Glutamatergic neuron (in vitro differentiated cells): ENCODE measurements around the gene ADGRA3. TPM values are rescaled to one million over a fixed set of nuclear protein-coding genes. Genes with fewer than 3 reads are reported as not detected.

Experiments used
- DNase-seq: peaks from one replicate; pipeline ENCODE4 v3.0.0; 2022
- H3K27ac Mint-ChIP-seq: one replicate; pipeline ENCODE4 v1.8.0; 2020; ENCODE audit warnings: mild to moderate bottlenecking, mixed read lengths, inconsistent platforms; ENCODE audit not compliant: unreplicated experiment
- H3K27me3 Mint-ChIP-seq: one replicate; pipeline ENCODE4 v1.8.0; 2020; ENCODE audit warnings: mild to moderate bottlenecking, moderate library complexity, mixed read lengths, inconsistent platforms; ENCODE audit not compliant: unreplicated experiment
- H3K36me3 Mint-ChIP-seq: one replicate; pipeline ENCODE4 v1.8.0; 2020; ENCODE audit warnings: mild to moderate bottlenecking, mixed read lengths, inconsistent platforms; ENCODE audit not compliant: unreplicated experiment
- H3K4me1 Mint-ChIP-seq: one replicate; pipeline ENCODE4 v1.8.0; 2020; ENCODE audit warnings: mild to moderate bottlenecking, low read depth, mixed read lengths, inconsistent platforms; ENCODE audit not compliant: unreplicated experiment
- H3K4me3 Mint-ChIP-seq: one replicate; pipeline ENCODE4 v1.8.0; 2020; ENCODE audit warnings: mild to moderate bottlenecking, mixed read lengths, inconsistent platforms; ENCODE audit not compliant: unreplicated experiment
- H3K9me3 Mint-ChIP-seq: one replicate; pipeline ENCODE4 v1.8.0; 2020; ENCODE audit warnings: mild to moderate bottlenecking, moderate library complexity, mixed read lengths, inconsistent platforms; ENCODE audit not compliant: unreplicated experiment
- total RNA-seq: library from RNA; stranded (reverse); fragmentation: NEBNext Ultra II Directional; extraction: Animal tissue kit (Norgen Biotek cat#: 25700); gene quantifications from one replicate; pipeline ENCODE4 v1.2.1, GENCODE V29; 2021; ENCODE audit not compliant: unreplicated experiment
- TF ChIP-seq, protein P1 (sequence below): fragments of 200-600 bp; sonication (generic); IDR thresholded peaks from one replicate; pipeline ENCODE4 v1.5.0; 2021; ENCODE audit not compliant: partially characterized antibody, unreplicated experiment

The ADGRA3 gene
- total RNA-seq, 1 donor from 2014 or later, result 76.2 TPM

DNA sequence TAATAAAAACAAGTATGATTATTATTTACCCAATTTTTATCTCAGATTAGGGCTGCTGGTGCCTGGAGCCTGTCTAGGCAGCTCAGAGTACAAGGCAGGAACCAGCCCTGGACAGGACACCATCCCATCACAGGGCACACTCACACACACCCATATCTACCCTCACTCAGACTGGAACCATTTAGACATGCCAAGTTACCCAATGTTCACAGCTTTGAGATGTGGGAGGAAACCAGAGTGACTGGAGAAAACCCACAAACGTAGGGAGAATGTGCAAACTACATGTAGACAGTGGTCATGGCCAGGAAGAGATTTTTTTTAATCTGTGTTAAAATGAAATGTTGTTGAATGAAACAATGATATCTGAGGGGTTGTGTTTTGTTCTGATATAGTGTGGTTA, 35.7 kb upstream of the ADGRA3 start:
- no peak for DNase-seq
- Mint-ChIP-seq H3K4me3 (no peak overlapping the region), H3K4me1 (no peaks in the 10 kb centered on the region), H3K27ac (no peak overlapping the region), H3K27me3 (no peaks in the 10 kb centered on the region), H3K36me3 (peaks cover 6% of the 10 kb centered on the region), H3K9me3 (no peaks in the 10 kb centered on the region)
- TF ChIP-seq, protein P1, sequence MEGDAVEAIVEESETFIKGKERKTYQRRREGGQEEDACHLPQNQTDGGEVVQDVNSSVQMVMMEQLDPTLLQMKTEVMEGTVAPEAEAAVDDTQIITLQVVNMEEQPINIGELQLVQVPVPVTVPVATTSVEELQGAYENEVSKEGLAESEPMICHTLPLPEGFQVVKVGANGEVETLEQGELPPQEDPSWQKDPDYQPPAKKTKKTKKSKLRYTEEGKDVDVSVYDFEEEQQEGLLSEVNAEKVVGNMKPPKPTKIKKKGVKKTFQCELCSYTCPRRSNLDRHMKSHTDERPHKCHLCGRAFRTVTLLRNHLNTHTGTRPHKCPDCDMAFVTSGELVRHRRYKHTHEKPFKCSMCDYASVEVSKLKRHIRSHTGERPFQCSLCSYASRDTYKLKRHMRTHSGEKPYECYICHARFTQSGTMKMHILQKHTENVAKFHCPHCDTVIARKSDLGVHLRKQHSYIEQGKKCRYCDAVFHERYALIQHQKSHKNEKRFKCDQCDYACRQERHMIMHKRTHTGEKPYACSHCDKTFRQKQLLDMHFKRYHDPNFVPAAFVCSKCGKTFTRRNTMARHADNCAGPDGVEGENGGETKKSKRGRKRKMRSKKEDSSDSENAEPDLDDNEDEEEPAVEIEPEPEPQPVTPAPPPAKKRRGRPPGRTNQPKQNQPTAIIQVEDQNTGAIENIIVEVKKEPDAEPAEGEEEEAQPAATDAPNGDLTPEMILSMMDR, result no peak

DNA sequence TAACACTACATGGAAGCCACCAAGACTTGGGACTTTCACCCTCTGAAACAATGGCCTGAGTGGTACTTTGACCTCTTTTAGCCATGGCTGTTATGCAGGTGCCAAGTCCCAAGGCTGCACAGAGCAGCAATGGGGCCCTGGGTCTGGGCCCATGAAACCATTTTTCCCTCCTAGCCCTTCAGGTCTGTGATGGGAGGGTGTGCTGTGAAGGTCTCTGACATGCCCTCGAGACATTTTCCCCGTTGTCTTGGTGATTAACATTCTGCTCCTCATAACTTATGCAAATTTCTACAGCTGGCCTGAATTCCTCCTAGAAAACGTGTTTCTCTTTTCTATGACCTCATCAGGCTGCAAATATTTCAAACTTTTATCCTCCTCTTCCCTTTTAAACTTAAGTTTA, 30.4 kb upstream of the ADGRA3 start:
- no peak for DNase-seq
- Mint-ChIP-seq H3K4me3 (no peak overlapping the region), H3K4me1 (no peaks in the 10 kb centered on the region), H3K9me3 (no peaks in the 10 kb centered on the region), H3K36me3 (peaks cover 13% of the 10 kb centered on the region), H3K27me3 (no peaks in the 10 kb centered on the region), H3K27ac (no peak overlapping the region)
- TF ChIP-seq, protein P1, result no peak

DNA sequence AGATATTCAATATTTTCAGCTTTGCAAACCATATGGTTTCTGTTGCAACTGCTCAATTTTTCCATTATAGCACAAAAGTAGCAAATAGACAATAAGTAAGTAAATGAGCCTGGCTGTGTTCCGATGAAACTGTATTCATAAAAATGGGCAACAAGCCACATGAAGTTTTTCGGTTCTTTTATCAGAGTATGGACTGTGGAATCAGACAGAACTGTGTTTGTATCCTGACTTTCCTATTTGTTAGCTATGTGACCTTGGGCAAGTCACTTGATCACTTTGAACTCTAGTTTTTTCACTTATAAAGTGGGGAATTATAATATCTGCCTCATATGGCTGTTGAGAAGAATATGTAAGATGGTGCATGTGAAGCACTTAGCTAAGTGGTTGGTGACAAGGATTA, 23.4 kb upstream of the ADGRA3 start:
- Mint-ChIP-seq H3K4me3 (no peak overlapping the region), H3K36me3 (peaks cover 8% of the 10 kb centered on the region), H3K4me1 (no peaks in the 10 kb centered on the region), H3K9me3 (peaks cover 5% of the 10 kb centered on the region), H3K27me3 (no peaks in the 10 kb centered on the region), H3K27ac (no peak overlapping the region)
- TF ChIP-seq, protein P1, result no peak
- no peak for DNase-seq

DNA sequence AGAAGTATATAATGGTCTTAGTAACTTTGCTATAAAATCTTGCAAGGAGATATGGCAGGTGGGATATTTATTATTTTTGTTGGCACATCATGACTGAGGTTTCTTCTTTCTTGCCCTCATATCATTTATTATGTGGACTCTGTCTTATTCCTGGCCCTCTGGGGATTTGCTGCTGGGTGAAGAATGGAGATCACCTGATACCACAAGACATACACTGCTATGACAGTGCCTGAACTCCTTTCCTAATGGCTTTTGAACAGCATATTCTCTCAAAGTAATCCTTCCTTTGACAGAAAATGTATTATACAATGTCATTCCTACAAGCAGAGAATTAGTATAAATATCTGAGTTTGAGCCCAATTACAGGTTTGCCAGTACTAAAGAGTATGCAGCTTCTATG, 22.0 kb upstream of the ADGRA3 start:
- Mint-ChIP-seq H3K4me3 (no peak overlapping the region), H3K9me3 (peaks cover 5% of the 10 kb centered on the region), H3K36me3 (peaks cover 18% of the 10 kb centered on the region), H3K27me3 (no peaks in the 10 kb centered on the region), H3K4me1 (no peaks in the 10 kb centered on the region), H3K27ac (no peak overlapping the region)
- no peak for DNase-seq
- TF ChIP-seq, protein P1, result no peak

DNA sequence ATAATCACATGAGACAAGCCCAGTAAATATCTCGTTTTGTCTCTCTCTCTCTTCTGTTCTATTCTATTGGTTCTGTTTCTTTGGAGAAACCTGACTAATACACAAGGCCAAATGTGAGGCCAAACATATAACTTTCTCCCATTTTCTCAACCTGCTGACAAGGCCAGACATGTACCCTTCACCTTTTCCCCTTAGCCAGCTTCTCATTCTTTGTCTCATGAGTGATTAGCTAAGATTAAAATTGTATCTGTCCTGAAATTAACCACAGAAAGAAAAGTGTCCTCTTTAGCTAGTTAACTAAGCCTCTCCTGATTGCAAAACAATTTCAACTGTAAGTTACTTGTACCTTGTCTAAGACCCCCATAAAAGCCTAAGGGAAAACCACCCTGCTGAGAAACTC, 18.5 kb upstream of the ADGRA3 start:
- no peak for DNase-seq
- Mint-ChIP-seq H3K36me3 (peaks cover 19% of the 10 kb centered on the region), H3K9me3 (peaks cover 5% of the 10 kb centered on the region), H3K4me3 (no peak overlapping the region), H3K27ac (no peak overlapping the region), H3K27me3 (no peaks in the 10 kb centered on the region), H3K4me1 (no peaks in the 10 kb centered on the region)
- TF ChIP-seq, protein P1, result no peak
